Cardiac fibroblast (primary cell): Measurements from ENCODE around the gene SEMA4D.

Source experiments
- DNase-seq, 2 donors: peaks; one replicate each; pipeline versions ENCODE4 v3.0.0 to v3.0.0-alpha.2; 2010; ENCODE audit warnings: low read depth in 2 of 2
- H3K4me3 ChIP-seq, 2 donors: replicated peaks in 1 of 2; 1 replicate in 1 of 2; 2 replicates in 1 of 2; pipeline ENCODE4 v1.5.1; 2011; ENCODE audit warnings: low read depth in 2 of 2, low read length in 2 of 2, mild to moderate bottlenecking in 2 of 2, moderate library complexity in 1 of 2
- TF ChIP-seq, protein P1 (sequence below): IDR thresholded peaks from one replicate; pipeline ENCODE4 v1.5.1; 2011; ENCODE audit warnings: low read depth, mild to moderate bottlenecking, low read length, inconsistent platforms

The SEMA4D gene

DNA sequence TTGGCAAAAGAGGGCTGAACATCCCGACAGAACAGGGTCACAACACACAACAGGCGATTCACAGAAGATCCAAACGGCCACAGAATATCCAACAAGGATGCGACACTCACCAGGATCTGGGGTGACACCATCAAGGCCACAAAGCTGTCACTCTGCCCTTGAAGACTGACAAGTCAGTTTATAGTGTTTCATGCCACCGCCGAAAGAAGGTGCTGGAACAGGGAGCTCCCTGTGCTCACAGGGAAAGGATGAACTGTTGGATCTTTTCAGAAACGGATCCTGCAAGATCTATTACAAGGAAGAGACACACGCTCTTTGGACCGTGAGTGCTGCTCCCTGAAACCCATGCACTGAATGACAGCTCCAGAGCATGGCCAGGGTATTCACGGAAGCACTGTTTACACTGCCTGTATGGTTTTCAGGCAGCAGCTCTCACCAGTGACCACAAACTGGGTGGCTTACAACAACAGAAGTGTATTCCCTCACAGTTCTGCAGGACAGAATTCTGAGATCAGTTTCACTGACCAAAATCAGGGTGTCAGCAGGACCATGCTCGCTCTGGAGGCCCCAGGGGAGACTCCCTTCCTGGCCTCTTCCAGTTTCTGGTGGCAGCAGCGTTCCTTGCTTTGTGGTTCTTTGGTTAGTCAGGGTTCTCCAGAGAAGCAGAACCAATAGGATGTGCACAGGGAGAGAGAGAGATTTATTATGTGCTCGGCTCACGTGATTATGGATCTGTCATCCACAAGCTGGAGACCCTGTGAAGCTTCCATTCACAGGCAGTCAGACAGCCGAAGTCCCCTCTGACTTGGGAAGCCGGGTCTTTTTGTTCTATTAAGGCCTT, 52.8 kb downstream of the SEMA4D start:
- DNase-seq = no peak
- TF ChIP-seq, protein P1, sequence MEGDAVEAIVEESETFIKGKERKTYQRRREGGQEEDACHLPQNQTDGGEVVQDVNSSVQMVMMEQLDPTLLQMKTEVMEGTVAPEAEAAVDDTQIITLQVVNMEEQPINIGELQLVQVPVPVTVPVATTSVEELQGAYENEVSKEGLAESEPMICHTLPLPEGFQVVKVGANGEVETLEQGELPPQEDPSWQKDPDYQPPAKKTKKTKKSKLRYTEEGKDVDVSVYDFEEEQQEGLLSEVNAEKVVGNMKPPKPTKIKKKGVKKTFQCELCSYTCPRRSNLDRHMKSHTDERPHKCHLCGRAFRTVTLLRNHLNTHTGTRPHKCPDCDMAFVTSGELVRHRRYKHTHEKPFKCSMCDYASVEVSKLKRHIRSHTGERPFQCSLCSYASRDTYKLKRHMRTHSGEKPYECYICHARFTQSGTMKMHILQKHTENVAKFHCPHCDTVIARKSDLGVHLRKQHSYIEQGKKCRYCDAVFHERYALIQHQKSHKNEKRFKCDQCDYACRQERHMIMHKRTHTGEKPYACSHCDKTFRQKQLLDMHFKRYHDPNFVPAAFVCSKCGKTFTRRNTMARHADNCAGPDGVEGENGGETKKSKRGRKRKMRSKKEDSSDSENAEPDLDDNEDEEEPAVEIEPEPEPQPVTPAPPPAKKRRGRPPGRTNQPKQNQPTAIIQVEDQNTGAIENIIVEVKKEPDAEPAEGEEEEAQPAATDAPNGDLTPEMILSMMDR = no peak
- no peak overlapping the region for H3K4me3 ChIP-seq

DNA sequence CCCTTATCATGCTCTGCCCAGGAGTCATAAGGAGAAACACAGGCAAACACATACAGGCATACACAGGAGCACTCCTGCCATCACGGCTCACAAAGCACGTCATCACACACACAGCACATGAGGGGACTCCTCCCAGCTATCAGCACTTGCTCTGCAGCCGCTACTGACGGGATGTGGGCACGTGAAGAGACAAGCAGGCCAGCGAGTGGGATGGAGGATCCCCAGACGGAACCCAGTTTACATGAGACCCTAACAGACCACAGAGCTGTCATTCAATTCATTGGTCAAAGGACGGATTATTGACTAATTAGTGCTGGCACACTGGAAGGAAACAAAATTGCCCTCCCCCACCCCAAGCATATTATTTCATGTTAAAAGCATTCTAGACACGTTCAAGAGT, 53.6 kb downstream of the SEMA4D start:
- DNase-seq = no peak
- H3K4me3 ChIP-seq = no peak overlapping the region
- TF ChIP-seq, protein P1 = no peak

- TF ChIP-seq, protein P1 = no peak
- DNase-seq = peak; percentile 28 to 46
- no peak overlapping the region for H3K4me3 ChIP-seq
These were observed 54.7 kb downstream of the SEMA4D start for GRCh38 chr9:89442981-89443814.

- DNase-seq = no peak
- TF ChIP-seq, protein P1 = no peak
- H3K4me3 ChIP-seq = no peak overlapping the region
These were observed 55.4 kb downstream of the SEMA4D start for GRCh38 chr9:89442501-89442978.

DNA sequence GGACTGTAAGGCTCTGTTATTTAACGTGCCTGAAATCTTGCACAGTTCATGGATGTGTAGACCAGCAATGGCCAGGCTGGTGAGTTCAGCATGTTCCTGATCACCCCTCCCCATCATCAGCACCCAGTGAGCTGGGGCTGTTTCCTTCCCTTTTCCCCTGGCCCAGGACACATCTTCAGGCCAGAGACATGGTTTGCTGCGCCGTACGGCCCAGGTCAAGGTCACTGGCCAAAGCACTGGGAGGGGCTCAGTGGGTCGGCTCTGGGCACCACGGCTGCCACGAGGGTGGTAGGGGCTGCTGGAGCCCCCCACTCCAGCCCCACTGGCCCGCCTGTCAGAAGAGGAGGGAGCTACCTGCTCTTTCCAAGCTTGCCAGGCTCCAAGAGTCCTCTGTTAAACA, 55.9 kb downstream of the SEMA4D start:
- TF ChIP-seq, protein P1 = no peak
- no peak overlapping the region for H3K4me3 ChIP-seq
- no peak for DNase-seq

GRCh38 chr9:89441655-89441970, 56.3 kb downstream of the SEMA4D start:
- no peak overlapping the region for H3K4me3 ChIP-seq
- TF ChIP-seq, protein P1 = no peak
- DNase-seq = no peak
